KG1 (cell line): ENCODE measurements around the gene ABCC11.
"Not testable (repeated sequence)": the region's sequence is repeated elsewhere in the genome, so short reads cannot be mapped to it uniquely, and the experiment has no call there.

Experiments
- DNase-seq: peaks from one replicate; lab custom pipeline; 2025; lab: John Stamatoyannopoulos, UW

ABCC11 gene

DNA sequence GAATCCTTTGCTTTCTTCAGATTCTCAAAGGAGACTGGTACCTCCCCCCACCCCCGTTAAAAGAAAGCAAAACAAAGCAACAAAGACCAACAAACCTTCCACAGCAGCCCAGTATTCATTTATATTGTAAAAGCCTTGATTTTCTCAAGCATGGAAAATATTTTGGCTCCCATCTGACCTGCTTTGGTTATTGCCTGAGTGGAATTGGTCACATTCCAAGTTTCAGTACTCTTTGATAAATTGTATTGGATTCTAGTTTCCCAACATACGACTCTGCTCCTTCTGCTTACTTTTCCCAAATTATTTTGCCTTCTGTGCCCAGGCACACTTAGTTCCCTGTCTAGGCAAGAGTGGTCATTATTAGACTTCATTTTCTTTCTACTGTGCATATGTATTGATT is 1.3 kb downstream of the ABCC11 start:
- DNase-seq, result no peak

DNA sequence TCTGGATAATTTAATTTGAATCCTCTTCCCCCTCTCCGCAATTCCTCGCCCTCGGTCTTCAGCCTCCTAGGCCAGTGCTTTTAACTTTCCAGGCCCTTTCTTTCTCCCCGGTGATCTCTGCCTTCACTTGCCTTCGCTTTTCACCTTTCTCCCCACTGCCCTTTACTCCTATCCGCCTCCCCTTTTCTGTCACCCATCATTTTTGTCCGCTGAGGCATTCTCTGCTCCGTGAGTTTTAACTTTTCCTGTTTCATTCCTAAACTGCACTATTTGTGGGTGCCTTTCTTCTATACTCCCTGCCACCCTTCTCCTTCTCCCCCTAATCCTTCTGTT is 2.5 kb downstream of the ABCC11 start:
- no peak for DNase-seq

DNA sequence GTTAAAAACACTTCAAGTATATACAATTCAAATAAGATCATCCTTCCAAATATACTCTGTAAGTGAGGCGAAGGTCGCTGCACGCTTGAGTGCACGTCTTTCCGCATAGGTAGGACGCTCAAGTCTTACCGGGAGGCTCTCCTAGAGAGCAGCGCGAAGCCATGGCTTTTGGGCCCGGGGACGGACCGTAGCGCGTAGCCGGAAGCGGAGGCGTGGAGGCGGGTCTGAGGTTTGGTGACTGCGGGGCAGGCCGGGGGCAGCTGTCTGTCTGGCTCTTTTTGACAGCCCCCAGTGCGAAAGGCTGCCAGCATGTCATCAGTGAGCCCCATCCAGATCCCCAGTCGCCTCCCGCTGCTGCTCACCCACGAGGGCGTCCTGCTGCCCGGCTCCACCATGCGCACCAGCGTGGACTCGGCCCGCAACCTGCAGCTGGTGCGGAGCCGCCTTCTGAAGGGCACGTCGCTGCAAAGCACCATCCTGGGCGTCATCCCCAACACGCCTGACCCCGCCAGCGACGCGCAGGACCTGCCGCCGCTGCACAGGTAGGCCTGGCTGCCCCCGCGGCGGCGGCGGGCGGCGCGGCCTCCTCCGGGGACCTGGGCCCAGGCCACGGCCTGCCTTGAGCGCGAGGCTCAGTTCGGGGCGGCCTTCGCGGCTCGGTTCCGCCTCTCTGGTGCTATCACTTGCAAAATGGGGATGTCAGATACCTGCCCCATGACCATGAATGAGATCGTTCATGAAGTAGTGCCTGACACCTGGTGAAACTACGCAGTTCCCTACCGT is 3.1 kb downstream of the ABCC11 start, which contains the start of gene LONP2:
LONP2 (plus strand) TSS at position 221 of the 783 bp plus-strand sequence; CDS start at position 310, 89 bp downstream.
- peak; percentile 81 for DNase-seq

DNA sequence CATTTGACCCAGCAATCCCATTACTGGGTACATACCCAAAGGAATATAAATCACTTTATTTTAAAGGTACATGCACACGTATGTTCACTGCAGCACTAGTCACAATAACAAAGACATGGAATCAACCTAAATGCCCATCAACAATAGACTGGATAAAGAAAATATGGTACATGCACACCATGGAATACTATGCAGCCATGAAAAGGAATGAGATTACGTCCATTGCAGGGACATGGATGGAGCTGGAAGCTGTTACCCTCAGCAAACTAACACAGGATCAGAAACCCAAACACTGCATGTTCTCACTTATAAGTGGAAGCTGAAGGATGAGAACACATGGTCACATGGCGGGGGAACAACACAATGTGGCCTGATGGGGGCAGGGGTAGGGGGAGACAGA is 7.2 kb downstream of the ABCC11 start:
- DNase-seq, result not testable (repeated sequence)

DNA sequence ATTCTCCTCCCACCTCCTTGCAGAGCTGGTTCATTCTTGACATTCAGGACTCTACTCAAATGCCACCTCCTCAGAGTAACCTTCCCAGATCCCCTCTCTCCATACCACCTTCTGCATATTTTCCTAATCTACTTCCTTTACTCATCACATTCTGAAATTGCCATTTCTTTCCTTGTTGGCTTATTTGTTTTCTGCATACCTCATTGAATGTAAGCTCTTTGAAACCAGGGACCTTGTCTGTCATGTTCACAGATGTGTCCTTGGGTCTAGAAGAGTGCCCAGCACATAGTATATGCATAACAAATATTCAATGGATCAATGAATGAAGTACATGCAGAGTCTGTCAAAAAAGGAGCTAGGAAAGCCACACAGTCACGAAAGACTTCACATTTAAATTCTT is 11.1 kb downstream of the ABCC11 start:
- no peak for DNase-seq

DNA sequence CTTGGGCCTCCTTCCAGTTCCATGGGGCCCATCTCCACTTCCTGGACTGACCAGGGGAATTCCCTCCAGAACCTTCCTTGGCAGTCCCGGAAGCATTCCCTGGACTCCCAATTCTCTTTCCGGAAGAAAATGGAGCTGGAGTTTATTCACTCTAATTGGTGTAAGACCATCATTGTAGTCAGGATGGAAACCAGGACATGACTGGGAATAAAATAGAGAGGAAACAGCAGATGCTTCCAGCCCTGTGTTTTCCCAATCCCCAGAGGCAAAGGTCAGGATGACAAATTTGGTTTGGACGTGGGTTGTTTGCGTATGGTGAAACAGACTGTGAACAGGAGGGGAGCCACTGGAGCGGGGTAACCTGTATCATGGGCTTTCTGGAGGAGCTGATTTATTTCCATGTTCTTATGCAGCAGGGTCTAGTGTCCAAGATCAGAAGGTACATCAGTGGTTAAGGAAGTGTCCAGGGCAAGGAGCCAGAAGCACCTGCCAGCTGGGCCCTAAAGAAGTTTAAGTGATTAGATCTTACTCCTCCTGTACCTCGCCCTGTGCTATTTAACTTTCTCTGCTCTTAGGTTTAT is 11.7 kb downstream of the ABCC11 start:
- DNase-seq, result no peak

DNA sequence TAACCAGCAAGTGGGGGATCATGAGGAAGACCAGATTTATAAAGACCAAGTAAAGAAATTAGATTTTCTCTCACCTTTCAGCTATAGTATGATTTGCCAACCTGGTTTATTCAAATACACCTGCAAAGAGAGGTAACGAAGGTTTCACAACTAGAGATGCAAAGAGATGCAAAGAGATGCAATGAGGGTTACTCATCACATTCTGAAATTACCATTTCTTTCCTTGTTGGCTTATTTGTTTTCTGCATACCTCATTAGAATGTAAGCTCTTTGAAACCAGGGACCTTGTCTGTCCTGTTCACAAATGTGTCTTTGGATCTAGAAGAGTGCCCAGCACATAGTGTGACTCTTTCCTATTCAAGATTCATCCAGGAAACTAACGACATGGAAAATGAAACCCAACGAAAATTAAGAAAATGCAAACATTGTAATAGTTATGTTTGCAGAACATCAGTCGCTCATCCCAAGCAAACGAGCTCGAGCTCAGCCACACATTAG is 12.2 kb downstream of the ABCC11 start:
- DNase-seq, result no peak

DNA sequence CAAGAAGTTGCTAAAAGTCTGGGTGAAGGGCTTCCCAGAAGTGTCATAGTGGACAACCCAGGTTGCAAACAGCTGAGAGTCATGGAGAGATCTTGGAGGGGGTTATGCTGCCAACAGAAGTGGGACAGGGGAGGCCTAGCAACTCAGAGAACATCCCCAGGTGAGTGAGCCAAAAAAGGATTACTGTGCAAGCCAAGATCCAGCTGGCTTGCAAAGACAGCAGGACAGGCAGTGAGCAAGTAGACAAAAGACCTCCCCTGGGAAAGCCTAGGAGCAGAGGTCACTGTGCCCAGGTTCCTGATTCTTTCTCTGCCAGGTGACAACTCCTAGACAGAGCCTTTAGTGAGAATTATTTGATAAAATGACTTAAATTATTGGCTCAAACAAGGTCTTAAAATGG is 12.7 kb downstream of the ABCC11 start:
- no peak for DNase-seq

DNA sequence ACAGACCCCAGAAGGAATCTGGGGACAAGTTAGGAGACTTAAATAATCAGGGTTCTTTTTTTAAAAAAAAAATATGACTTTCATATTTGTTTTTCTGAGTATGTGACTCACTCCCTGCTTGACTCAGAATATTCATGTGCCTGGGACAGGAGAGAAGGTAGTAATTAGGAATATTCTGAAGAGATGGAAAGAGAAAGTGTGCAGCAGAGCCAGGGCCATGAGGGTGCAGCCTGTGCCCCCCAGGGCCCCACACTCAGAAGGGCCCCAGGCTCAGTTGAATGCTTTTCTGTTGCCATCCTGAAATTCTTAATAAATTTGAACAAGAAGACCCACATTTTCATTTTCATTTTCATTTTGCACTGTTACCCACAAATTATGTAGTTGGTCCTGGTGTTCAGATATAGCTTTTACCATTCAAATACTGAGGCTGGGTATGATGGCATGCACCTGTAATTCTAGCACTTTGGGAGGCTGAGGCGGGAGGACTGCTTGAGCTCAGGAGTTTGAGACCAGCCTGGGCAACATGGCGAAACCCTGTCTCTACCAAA is 14.8 kb downstream of the ABCC11 start:
- DNase-seq, result no peak

DNA sequence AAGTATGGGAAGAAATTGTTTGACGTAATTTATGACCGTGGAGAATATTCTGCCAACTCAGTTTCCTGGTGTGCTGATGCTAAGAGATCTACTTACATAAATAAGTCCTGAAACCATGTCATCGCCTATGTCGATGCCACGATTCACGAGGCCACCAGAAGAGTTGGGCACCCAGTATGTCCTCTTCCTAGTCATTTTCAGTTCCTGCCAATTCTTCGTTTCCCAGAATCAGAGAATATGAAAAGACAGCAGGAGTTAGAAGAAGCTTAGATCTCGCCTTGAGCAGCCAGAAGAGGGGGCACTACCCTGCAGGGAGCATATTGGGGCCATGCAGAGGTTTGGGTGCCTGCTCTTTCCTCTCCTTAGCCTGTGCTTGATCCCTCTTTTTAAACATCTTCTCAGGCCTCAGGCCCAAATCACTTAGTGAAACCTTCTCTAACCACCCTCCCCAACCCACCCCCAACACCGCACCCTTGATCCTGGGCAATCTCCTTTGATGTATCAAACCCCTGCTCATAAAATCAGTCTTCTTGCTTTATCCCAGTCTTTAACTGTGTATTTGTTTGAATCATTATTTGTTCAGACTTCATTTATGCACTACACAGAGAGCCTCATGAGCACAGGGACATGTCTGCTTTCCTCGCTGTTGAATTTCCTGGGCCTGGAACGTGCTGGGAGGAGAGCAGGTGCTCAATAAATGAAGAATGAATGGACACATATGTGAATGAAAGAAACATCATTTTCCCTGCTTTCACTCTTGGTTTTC is 15.4 kb downstream of the ABCC11 start:
- peak; percentile 8 for DNase-seq

DNA sequence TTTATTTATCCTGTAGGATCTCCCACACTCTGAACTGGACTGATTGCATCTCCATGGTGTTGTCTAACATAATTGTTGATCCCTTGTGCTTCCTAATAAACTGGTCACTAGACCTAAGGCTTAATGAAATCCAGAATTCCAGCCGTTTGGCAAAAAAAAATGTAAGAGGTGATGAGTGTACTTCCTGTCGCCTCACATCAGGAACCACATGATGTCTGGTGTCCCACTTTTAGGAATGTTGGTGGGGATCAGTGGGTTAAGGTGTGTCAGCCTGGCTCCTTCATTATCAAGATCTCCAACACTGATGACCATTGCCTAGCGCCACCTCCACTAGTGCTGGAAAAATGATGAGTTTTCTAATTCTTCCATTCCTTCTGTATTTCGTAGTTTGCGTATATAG is 21.9 kb downstream of the ABCC11 start:
- DNase-seq, result no peak

DNA sequence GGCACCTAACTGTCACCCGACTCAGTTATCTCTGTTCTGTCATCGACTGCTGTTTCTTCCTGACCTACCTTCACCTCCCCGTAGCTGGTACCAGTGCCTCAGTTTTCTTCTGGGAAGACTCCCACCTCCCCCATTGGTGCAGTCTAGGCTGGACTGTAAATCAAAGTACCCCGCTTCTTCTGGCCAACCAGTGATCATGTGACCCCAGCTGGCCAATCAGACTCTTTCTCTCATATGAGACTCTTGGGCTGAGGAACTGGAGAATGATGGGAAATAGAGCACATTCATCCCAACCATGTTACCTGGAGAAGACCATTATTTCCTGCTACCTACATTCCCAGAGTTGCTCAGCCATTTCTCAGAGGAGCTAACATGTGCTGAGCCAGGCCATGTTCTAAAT is 23.8 kb downstream of the ABCC11 start:
- DNase-seq, result no peak

DNA sequence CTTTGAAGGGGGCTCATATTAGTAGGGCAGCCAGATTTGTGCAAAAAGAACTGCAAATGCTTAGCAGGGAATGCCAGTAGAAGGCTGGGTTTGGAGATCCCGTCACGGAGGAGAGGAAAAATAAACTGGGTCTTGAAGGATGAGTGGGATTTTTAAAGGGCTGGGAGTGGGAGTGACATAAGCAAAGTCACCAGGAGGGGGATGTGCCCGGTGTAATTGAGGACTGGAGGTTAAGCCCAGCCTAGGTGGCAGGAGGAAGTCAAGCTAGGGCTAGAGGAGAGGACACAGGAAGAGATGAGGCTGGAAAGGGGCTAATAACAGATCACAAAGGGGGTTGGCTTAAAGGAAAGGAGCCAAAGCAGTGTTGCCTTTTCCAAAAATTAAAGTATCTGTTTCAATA is 26.4 kb downstream of the ABCC11 start:
- no peak for DNase-seq

DNA sequence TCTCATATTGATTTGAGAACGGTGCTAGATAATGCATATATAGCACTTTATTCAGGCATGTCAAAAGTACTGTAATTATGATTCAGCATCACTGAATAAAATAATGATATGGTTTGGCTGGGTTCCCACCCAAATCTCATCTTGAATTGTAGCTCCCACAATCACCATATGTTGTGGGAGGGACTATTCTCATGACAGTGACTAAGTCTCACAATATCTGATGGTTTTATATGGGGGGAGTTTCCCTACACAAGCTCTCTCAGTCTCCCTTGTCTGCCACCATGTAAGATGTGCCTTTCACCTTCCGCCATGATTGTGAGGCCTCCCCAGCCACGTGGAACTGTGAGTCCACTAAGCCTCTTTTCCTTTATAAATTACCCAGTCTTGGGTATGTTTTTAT is 28.9 kb downstream of the ABCC11 start:
- DNase-seq, result no peak

DNA sequence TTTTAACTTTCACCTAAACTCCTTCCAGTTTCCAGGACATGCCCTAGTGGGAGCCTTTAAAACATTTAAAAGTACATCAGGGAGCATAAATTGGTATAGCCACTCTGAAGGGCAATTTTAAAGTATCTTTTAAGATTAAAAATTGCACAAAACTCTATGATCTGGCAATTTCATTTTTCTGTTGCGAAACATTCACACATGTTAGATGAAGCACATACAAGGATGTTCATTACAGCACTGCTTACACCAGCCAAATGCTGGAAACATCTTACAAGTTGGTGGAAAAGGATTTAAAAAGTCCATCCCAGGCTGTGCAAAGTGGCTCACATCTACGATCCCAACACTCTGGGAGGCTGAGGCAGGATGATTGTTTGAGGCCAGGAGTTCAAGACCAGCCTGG is 29.6 kb downstream of the ABCC11 start:
- DNase-seq, result no peak

DNA sequence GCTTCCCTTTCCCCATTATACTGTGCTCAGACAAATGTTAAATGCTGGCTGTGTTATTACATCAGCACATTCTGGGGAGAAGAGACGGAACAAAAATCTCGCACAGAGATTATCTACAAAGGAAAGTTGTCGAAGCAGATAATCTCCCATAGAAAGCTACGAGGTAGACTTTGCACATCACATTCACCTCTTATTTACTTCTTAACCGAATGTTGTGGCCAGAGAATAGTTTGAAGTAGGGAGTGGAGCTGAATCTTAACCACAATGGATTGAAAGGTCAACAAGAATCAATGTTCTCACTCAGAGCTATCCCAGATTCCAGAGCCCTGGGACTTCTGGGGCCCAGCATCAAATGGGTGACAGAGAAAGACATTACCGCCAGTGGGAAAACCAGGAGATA is 31.6 kb downstream of the ABCC11 start:
- DNase-seq, result no peak

DNA sequence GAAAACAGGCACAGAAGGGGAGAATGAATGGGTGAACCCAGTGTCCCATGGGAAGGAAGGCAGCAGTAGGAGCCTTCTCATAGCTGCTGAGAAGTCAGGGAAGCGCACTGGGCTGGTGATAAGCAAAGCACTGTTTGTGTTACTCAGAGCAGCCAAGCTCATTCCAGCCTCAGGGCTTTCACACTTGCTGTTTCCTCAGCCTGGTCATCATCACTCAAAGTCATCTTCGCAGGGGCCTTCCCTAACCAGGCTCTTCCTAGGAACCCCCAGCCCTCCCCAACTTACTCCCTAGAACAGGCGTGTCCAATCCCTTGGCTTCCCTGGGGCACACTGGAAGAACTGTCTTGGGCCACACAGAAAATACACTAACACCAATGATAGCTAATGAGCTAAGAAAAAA is 35.3 kb downstream of the ABCC11 start:
- DNase-seq, result no peak

DNA sequence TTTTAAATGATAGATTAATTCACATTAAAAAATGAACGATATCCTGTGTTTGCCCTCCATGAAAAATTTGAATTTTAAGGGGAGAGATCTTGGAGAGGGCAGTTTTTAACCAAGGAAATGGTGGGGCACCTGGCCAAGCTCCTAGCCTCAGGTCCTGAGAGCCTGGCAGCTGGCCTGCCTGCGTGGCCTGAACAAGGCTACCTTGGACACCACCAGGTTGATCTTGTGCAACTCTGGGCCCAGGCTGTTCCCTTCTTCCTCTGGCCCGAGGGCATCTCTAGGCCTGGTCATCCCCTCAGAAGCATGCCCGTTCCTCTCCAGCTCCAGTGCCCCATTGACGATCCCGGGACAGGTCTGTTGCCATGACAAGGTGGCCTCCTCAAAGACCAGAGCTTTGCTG is 36.6 kb downstream of the ABCC11 start:
- DNase-seq, result no peak

DNA sequence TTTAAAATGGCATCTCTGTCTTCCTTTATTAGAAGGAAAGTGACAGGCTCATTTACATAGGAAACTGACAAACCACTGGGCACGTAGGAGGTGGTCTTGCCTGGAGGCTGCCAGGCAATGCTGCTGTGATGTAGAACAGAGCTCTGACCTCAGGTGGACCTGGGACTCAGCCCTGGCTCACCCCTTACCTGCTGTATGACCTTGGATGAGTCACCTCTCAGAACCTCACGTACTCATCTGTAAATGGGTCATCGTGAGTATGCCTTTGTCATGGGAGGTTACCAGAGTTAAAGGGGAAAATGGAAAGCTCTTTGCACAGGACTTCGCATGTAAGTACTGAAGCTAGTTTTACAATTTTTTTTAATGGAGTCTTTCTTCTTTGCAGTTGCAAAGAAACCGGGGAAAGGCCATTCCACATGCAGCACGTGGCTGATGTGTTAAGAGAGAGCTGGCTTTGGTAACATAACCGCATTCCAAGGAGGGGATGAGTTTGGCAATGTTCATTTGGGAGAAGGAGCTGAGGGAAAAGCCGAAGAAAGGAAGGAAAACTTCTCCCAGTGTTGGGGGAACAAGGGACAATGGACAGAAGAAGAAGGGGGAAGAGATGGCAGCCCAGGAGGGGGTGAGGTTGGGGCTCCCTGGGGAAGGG is 40.6 kb downstream of the ABCC11 start:
- no peak for DNase-seq

DNA sequence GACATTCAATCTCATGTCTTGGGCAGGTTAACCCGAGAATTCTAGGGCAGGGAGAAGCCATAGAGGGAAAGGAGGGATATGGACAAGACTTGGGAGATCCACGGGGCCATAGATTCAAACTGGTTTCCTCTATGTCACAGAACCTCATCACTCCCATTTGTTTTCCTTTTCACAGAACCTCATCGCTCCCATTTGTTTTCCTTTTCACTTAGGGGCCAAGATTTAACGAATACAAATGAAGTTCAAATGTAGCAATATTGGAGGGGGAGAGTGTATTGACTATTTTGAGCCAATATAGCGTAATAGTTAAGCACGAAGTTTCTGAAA is 42.6 kb downstream of the ABCC11 start:
- no peak for DNase-seq

DNA sequence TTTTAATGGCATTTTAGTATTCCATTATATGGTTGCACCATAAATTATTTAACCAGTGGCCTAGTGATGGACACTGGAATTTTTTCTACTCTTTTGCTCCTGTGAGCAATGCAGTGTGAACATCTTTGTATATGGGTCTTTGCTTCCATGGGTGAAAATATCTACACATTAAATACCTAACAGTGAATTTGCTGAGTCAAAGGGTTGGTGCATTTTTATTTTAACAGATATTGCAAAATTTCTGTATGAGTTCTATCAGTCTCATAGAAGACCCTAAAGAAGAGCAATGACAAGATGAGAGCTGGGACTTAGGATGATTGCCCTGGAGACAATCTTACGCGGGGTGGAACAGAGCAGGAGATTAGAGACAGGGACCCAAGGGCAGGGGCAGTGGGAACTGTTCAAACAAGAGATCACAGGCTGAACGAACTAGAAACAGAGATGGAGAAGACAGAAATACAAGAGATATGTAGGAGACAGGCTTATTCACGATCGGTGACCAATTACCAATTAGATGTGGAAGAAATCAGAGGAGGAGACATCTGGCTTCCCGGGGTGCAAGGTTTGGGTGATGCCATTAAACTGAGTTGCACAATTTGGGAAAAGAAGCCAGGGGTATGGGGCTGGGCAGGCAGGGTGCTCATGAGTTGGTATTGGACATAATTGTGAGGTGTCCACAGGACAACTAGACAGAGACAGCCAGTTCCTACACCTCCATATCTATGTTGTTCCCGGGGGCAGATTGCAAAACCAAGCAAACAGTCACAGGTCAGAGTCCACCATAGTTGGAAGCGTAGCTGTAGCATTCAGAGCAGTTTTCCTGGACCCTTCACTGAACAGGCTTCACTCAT is 43.1 kb downstream of the ABCC11 start:
- no peak for DNase-seq
